Measurements from ENCODE around the gene KCTD13. TPM values are rescaled to one million over a fixed set of nuclear protein-coding genes. Genes with fewer than 3 reads are reported as not detected.
"Not testable (repeated sequence)": the region's sequence is repeated elsewhere in the genome, so short reads cannot be mapped to it uniquely, and the experiment has no call there.

KCTD13 gene
- total and polyA plus RNA-seq, 4 donors, result 5.3 to 31.4 (median 22.9) TPM

DNA sequence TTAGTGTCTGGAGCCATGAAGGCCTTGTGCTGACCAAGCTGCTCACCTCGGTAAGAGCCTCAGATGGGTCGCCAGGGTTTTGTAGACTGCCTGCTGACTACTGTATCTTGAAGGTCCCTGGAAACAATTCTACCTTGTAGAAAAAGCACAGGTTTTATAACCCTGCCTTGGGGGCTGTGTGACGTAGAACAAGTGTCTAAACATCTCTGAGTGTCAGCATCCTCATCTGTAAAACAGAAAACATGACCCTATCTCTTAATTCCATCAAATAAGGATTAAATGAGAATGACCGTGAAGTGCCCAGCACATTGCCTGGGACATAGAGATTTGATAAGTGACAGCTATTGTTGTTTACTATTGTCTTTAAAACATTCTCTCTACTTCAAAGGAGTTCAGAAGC, 42.2 kb upstream of the KCTD13 start:
- intact Hi-C loops (cut with DNase I), result loop anchor here in 1 of 2 donors (10.0 kb wide), 1 partner anchor 103 kb away; the partner anchor contains the start of gene CDIPT
- H3K27me3 ChIP-seq (ENCODE audit: control insufficient read depth in 1 of 2, insufficient read depth in 2 of 2, low read length in 1 of 2), result no peaks in the 10 kb centered on the region
- H3K36me3 ChIP-seq (ENCODE audit: control insufficient read depth in 1 of 2, insufficient read depth in 2 of 2, low read length in 1 of 2), result peaks cover 0 to 2% of the 10 kb centered on the region in 2 donors
- peak in 1 of 2 donors; percentile 11 for DNase-seq
- 85 to 88% methylated on average over 4 of the region's 4 CpGs for WGBS, 2 donors
- ATAC-seq (ENCODE audit: low FRiP score), result no peak
- H3K4me1 ChIP-seq (ENCODE audit: control insufficient read depth in 1 of 2, insufficient read depth in 2 of 2, low read length in 2 of 2), result no peaks in the 10 kb centered on the region
- no peak overlapping the region for H3K27ac ChIP-seq (ENCODE audit: low read depth in 1 of 2, low read length in 2 of 2)
- no peak overlapping the region for H3K4me3 ChIP-seq (ENCODE audit: low read length in 2 of 2)
- no peaks in the 10 kb centered on the region for H3K9me3 ChIP-seq (ENCODE audit: control insufficient read depth, low read length)

DNA sequence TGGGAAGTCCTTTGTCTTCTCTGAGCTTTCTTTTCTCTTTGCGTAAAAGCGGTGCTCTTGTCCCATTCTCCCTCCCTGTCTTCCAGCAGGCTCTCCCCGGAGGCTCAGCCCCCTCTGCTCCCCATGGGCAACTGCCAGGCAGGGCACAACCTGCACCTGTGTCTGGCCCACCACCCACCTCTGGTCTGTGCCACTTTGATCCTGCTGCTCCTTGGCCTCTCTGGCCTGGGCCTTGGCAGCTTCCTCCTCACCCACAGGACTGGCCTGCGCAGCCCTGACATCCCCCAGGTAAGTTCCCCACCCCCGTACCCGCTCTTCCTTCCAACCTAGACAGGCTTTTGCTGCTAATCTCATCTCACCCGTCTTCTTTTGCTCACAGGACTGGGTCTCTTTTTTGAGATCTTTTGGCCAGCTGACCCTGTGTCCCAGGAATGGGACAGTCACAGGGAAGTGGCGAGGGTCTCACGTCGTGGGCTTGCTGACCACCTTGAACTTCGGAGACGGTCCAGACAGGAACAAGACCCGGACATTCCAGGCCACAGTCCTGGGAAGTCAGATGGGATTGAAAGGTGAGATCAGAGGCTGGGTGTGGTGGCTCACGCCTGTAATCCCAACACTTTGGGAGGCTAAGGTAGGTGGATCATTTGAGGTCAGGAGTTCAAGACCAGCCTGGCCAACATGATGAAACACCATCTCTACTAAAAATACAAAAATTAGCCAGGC, 37.2 kb upstream of the KCTD13 start:
- no peaks in the 10 kb centered on the region for H3K4me1 ChIP-seq (ENCODE audit: control insufficient read depth in 1 of 2, insufficient read depth in 2 of 2, low read length in 2 of 2)
- peaks cover 0 to 2% of the 10 kb centered on the region in 2 donors for H3K36me3 ChIP-seq (ENCODE audit: control insufficient read depth in 1 of 2, insufficient read depth in 2 of 2, low read length in 1 of 2)
- H3K27me3 ChIP-seq (ENCODE audit: control insufficient read depth in 1 of 2, insufficient read depth in 2 of 2, low read length in 1 of 2), result no peaks in the 10 kb centered on the region
- 83 to 90% methylated on average over 14 of the region's 14 CpGs for WGBS, 2 donors
- ATAC-seq (ENCODE audit: low FRiP score) (no peak), DNase-seq (peak in 1 of 2 donors; percentile 69)
- peak overlapping the region in 1 of 2 donors; percentile 39 for H3K27ac ChIP-seq (ENCODE audit: low read depth in 1 of 2, low read length in 2 of 2)
- peak overlapping the region in 1 of 2 donors; percentile 29 for H3K4me3 ChIP-seq (ENCODE audit: low read length in 2 of 2)
- no peaks in the 10 kb centered on the region for H3K9me3 ChIP-seq (ENCODE audit: control insufficient read depth, low read length)
- intact Hi-C loops (cut with DNase I), result loop anchor here (5.0 to 10.0 kb wide), 3 partner anchors 34 to 98 kb away; partner anchors contain the start of genes CDIPT (in 1 of the 2), HIRIP3 (in 1 of the 2), INO80E (in 1 of the 2) and KCTD13 (in 1 of the 2)

DNA sequence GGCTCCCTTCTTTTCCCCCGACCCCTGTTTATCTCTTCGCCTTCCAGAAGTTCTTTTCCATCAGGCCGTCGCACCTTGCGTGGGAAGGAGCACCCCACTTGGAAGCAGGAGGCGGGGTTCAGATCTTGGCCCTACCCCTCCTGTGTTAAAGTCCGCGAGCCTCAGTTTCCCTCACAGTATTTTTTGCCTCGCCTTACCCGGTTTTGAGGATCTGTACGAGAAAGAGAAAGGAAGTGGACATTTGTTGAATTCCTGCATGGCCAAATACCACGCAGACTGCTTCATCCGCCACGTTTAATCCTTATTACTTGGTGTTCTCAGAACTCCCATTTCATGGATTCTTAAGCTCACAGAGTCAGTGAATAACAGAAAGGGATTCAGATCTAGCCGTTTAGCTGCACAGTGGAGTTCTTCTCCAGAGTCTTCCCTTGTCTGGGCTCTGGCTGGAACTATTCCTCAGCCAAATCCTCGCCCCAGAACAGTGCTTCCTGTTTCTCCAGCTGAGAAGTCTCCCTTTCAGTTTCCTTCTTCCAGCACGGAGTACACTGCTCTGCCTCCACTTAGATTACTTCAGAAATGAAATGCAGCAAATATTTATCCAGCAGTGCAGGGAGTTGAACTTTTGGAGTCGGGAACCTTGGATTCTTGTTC, 36.4 kb upstream of the KCTD13 start:
- no peaks in the 10 kb centered on the region for H3K9me3 ChIP-seq (ENCODE audit: control insufficient read depth, low read length)
- ATAC-seq (ENCODE audit: low FRiP score), result peak; percentile 61
- 1% methylated on average over 18 of the region's 18 CpGs for WGBS, 2 donors
- intact Hi-C loops (cut with DNase I), result loop anchor here (5.0 to 10.0 kb wide), 3 partner anchors 35 to 98 kb away; partner anchors contain the start of genes CDIPT (in 1 of the 2), HIRIP3 (in 1 of the 2), INO80E (in 1 of the 2) and KCTD13 (in 1 of the 2)
- peak overlapping the region; percentile 29 to 72 for H3K4me3 ChIP-seq (ENCODE audit: low read length in 2 of 2)
- H3K36me3 ChIP-seq (ENCODE audit: control insufficient read depth in 1 of 2, insufficient read depth in 2 of 2, low read length in 1 of 2), result no peaks in the 10 kb centered on the region
- no peaks in the 10 kb centered on the region for H3K4me1 ChIP-seq (ENCODE audit: control insufficient read depth in 1 of 2, insufficient read depth in 2 of 2, low read length in 2 of 2)
- no peaks in the 10 kb centered on the region for H3K27me3 ChIP-seq (ENCODE audit: control insufficient read depth in 1 of 2, insufficient read depth in 2 of 2, low read length in 1 of 2)
- peak overlapping the region in 1 of 2 donors; percentile 39 for H3K27ac ChIP-seq (ENCODE audit: low read depth in 1 of 2, low read length in 2 of 2)
- DNase-seq, result no peak

DNA sequence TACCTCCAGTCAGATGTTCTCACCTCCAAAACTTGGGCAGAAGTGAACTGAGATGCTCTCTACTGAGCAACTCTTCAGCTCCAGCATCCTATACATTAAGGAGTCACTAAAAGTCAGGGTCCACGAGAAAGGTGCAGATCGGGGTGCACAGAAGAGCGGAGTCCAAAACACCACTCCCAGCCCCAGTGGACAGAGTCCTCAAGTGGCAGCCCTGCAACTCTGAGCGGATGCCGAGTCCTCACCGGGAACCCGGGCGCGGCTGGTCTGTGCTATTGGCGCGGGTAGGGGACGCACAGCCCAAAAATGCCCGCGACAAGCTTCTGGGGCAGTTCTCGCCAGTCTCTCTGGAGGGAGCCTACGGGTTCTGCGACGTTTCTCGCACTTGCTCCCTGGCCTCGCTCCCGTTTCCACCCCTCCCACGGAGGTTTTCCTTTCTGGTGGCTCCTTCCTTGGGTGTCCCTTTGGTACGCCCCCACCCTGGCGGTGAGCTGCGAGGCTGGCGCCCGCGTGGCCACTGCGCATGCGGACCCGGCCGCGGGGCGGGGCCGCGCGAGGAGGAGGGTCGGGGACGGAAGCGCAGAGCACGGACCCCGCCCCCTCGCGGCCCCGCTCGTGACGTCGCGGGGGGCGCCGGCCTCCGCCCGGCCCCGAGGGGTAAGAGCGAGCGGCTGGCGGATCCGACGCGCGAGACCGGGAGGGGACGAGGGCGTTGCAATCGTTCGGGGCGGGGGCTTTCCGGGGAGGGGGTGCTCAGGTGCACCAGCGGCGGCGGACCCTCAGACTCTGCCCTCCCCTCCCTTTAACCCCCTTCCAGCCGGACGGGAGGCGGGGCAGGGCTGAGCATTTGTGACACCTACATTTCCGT, 35.7 kb upstream of the KCTD13 start, which contains the start of gene TMEM219:
TMEM219 (plus strand) TSS at position 601 of the 865 bp plus-strand sequence. CDS start 1,065 bp downstream, outside the sequence.
- ATAC-seq (ENCODE audit: low FRiP score) (peak; percentile 96), DNase-seq (peak; percentile 94 to 97)
- peak within 1 kb of the TSS in 1 of 2 donors; percentile 72 for H3K27ac ChIP-seq (ENCODE audit: low read depth in 1 of 2, low read length in 2 of 2)
- intact Hi-C loops (cut with DNase I), result loop anchor here (2.0 to 10.0 kb wide), 4 partner anchors 34 to 97 kb away; partner anchors contain the start of genes KCTD13 (in 2 of the 2), CDIPT (in 1 of the 2), HIRIP3 (in 1 of the 2) and INO80E (in 1 of the 2)
- H3K27me3 ChIP-seq (ENCODE audit: control insufficient read depth in 1 of 2, insufficient read depth in 2 of 2, low read length in 1 of 2), result no peaks in the 10 kb centered on the region
- H3K9me3 ChIP-seq (ENCODE audit: control insufficient read depth, low read length), result no peaks in the 10 kb centered on the region
- no peaks in the 10 kb centered on the region for H3K36me3 ChIP-seq (ENCODE audit: control insufficient read depth in 1 of 2, insufficient read depth in 2 of 2, low read length in 1 of 2)
- H3K4me3 ChIP-seq (ENCODE audit: low read length in 2 of 2), result peak within 1 kb of the TSS; percentile 29 to 72
- H3K4me1 ChIP-seq (ENCODE audit: control insufficient read depth in 1 of 2, insufficient read depth in 2 of 2, low read length in 2 of 2), result no peaks in the 10 kb centered on the region
- WGBS, 2 donors, result 0 to 1% methylated on average over 66 to 75 of the region's 75 CpGs

DNA sequence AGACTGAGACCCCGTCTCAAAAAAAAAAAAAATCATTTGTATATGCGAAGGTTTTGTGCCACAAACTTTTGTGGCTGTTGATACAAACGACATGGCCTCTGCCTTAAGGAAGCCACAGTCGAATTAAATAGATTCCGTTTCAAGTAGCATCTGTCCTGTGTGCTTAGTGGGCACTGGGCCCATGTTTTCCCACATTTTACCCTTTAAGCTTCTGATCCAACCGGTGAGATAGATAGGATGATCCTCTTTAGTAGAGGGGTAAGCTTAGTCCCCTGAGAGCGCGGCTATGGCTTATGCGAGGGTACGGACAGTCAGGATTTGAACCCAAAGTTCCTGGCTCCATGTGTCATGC, 35.1 kb upstream of the KCTD13 start:
- peak overlapping the region; percentile 18 to 72 for H3K4me3 ChIP-seq (ENCODE audit: low read length in 2 of 2)
- intact Hi-C loops (cut with DNase I), result loop anchor here (2.0 to 10.0 kb wide), 4 partner anchors 34 to 96 kb away; partner anchors contain the start of genes KCTD13 (in 2 of the 2), CDIPT (in 1 of the 2), HIRIP3 (in 1 of the 2) and INO80E (in 1 of the 2)
- ATAC-seq (ENCODE audit: low FRiP score) (no peak), DNase-seq (peak in 1 of 2 donors; percentile 42)
- no peaks in the 10 kb centered on the region for H3K4me1 ChIP-seq (ENCODE audit: control insufficient read depth in 1 of 2, insufficient read depth in 2 of 2, low read length in 2 of 2)
- H3K36me3 ChIP-seq (ENCODE audit: control insufficient read depth in 1 of 2, insufficient read depth in 2 of 2, low read length in 1 of 2), result no peaks in the 10 kb centered on the region
- H3K9me3 ChIP-seq (ENCODE audit: control insufficient read depth, low read length), result no peaks in the 10 kb centered on the region
- 58 to 66% methylated on average over 10 of the region's 10 CpGs for whole genome bisulfite sequencing, 2 donors
- H3K27me3 ChIP-seq (ENCODE audit: control insufficient read depth in 1 of 2, insufficient read depth in 2 of 2, low read length in 1 of 2), result no peaks in the 10 kb centered on the region
- H3K27ac ChIP-seq (ENCODE audit: low read depth in 1 of 2, low read length in 2 of 2), result peak overlapping the region in 1 of 2 donors; percentile 72

DNA sequence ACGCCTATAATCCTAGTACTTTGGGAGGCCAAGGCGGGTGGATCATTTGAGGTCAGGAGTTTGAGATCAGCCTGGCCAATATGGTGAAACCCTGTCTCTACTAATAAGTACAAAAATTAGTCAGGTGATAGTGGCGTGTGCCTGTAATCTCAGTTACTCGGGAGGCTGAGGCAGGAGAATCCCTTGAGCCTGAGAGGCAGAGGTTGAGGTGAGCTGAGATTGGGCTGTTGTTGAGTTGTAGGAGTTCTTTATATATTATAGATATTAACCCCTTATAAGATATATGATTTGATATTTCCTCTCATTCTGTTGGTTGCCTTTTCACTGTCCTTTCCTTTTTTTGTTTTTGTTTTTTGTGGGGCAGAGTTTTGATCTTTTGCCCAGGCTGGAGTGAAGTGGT, 33.8 kb upstream of the KCTD13 start:
- H3K4me3 ChIP-seq (ENCODE audit: low read length in 2 of 2); ATAC-seq (ENCODE audit: low FRiP score); DNase-seq; H3K27me3 ChIP-seq (ENCODE audit: control insufficient read depth in 1 of 2, insufficient read depth in 2 of 2, low read length in 1 of 2); H3K27ac ChIP-seq (ENCODE audit: low read depth in 1 of 2, low read length in 2 of 2); H3K4me1 ChIP-seq (ENCODE audit: control insufficient read depth in 1 of 2, insufficient read depth in 2 of 2, low read length in 2 of 2); H3K9me3 ChIP-seq (ENCODE audit: control insufficient read depth, low read length); H3K36me3 ChIP-seq (ENCODE audit: control insufficient read depth in 1 of 2, insufficient read depth in 2 of 2, low read length in 1 of 2): not testable (repeated sequence)
- 92 to 93% methylated on average over 4 of the region's 4 CpGs for WGBS, 2 donors
- intact Hi-C loops (cut with DNase I), result loop anchor here (2.0 to 10.0 kb wide), 4 partner anchors 33 to 95 kb away; partner anchors contain the start of genes KCTD13 (in 2 of the 2), CDIPT (in 1 of the 2), HIRIP3 (in 1 of the 2) and INO80E (in 1 of the 2)

DNA sequence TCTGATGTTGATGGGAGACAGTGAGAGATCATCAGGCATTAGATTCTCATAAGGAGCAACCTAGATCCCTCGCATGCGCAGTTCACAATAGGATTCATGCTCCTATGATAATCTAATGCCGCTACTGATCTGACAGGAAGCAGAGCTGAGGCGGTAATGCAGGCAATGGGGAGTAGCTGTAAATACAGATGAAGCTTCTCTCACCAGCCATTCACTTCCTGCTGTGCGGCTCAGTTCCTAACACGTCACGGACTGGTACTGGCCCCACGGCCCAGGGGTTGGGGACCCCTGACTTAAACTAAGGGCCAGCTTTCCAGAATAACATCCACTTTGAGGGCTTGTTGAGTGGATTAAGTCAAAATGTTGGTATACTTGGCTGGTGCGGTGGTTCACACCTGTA, 33.3 kb upstream of the KCTD13 start:
- Histone ChIP-seq H3K4me3 (ENCODE audit: low read length in 2 of 2) (no peak overlapping the region), H3K9me3 (ENCODE audit: control insufficient read depth, low read length) (no peaks in the 10 kb centered on the region), H3K4me1 (ENCODE audit: control insufficient read depth in 1 of 2, insufficient read depth in 2 of 2, low read length in 2 of 2) (no peaks in the 10 kb centered on the region), H3K36me3 (ENCODE audit: control insufficient read depth in 1 of 2, insufficient read depth in 2 of 2, low read length in 1 of 2) (no peaks in the 10 kb centered on the region), H3K27ac (ENCODE audit: low read depth in 1 of 2, low read length in 2 of 2) (no peak overlapping the region), H3K27me3 (ENCODE audit: control insufficient read depth in 1 of 2, insufficient read depth in 2 of 2, low read length in 1 of 2) (no peaks in the 10 kb centered on the region)
- intact Hi-C loops (cut with DNase I), result no loop called here
- ATAC-seq (ENCODE audit: low FRiP score) (no peak), DNase-seq (peak in 1 of 2 donors; percentile 61)
- 83 to 88% methylated on average over 9 of the region's 9 CpGs for WGBS, 2 donors

DNA sequence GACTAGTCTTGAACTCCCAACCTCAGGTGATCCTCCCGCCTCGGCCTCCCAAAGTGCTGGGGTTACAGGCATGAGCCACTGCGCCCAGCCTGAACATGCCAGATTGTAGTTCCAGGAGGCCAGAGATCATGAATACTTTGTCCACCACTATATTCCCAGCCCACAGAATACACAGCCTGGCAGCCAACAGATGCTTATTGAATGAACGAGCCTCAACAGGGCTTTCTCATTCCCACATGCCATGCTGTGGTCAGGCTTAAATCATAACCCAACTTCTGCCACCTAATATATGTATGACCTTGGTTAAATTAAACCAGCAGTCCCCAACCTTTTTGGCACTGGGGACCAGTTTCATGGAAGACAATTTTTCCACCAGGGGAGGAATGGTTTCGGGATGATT, 32.7 kb upstream of the KCTD13 start:
- Histone ChIP-seq H3K27ac (ENCODE audit: low read depth in 1 of 2, low read length in 2 of 2) (no peak overlapping the region), H3K4me1 (ENCODE audit: control insufficient read depth in 1 of 2, insufficient read depth in 2 of 2, low read length in 2 of 2) (no peaks in the 10 kb centered on the region), H3K36me3 (ENCODE audit: control insufficient read depth in 1 of 2, insufficient read depth in 2 of 2, low read length in 1 of 2) (no peaks in the 10 kb centered on the region), H3K4me3 (ENCODE audit: low read length in 2 of 2) (no peak overlapping the region), H3K9me3 (ENCODE audit: control insufficient read depth, low read length) (no peaks in the 10 kb centered on the region), H3K27me3 (ENCODE audit: control insufficient read depth in 1 of 2, insufficient read depth in 2 of 2, low read length in 1 of 2) (no peaks in the 10 kb centered on the region)
- 81 to 83% methylated on average over 5 of the region's 5 CpGs for WGBS, 2 donors
- peak in 1 of 2 donors; percentile 6 for DNase-seq
- no peak for ATAC-seq (ENCODE audit: low FRiP score)
- intact Hi-C loops (cut with DNase I), result no loop called here
